Upper lobe of right lung (tissue), 1 donor: Measurements from ENCODE around the gene CDK3. TPM values are rescaled to one million over a fixed set of nuclear protein-coding genes. Genes with fewer than 3 reads are reported as not detected.

ENCODE experiments used
- ATAC-seq: fragments of 200-7000 bp; cut with Tn5 transposase; one replicate; pipeline ENCODE4 v1.9.1; 2020; ENCODE audit warnings: mild to moderate bottlenecking, moderate library complexity
- DNase-seq: peaks from one replicate; pipeline ENCODE4 v3.0.0-alpha.2; 2020
- H3K27ac ChIP-seq: fragments of 200-600 bp; one replicate; pipeline ENCODE4 v1.8.0; 2022
- H3K27me3 ChIP-seq: fragments of 200-600 bp; one replicate; pipeline ENCODE4 v1.8.0; 2022; ENCODE audit warnings: mild to moderate bottlenecking
- H3K36me3 ChIP-seq: fragments of 200-600 bp; one replicate; pipeline ENCODE4 v1.8.0; 2022
- H3K4me1 ChIP-seq: fragments of 200-600 bp; one replicate; pipeline ENCODE4 v1.8.0; 2022
- H3K4me3 ChIP-seq: fragments of 200-600 bp; one replicate; pipeline ENCODE4 v1.8.0; 2022; ENCODE audit warnings: mild to moderate bottlenecking
- H3K9me3 ChIP-seq: fragments of 200-600 bp; one replicate; pipeline ENCODE4 v1.8.0; 2022
- intact Hi-C: fragments of 100-400 bp; cut with DNase I; formaldehyde crosslinking; loops from one replicate; pipeline ENCODE4 v1.11.0; 2022
- total RNA-seq: library from RNA; stranded (reverse); fragmentation: NEBNext Ultra II Directional; extraction: Animal tissue kit (Norgen Biotek cat#: 25700); gene quantifications from one replicate; pipeline ENCODE4 v1.2.1, GENCODE V29; 2021
- TF ChIP-seq, protein P1 (sequence below): fragments of 200-600 bp; IDR thresholded peaks from one replicate; pipeline ENCODE4 v1.8.0; 2022; ENCODE audit warnings: antibody characterized with exemption
- donor health status: DM: no; HTN: yes; CAD: no; lungs with severe emphysema.

The CDK3 gene
- total RNA-seq, 1 donor from 2014 or later: 9.6 TPM

DNA sequence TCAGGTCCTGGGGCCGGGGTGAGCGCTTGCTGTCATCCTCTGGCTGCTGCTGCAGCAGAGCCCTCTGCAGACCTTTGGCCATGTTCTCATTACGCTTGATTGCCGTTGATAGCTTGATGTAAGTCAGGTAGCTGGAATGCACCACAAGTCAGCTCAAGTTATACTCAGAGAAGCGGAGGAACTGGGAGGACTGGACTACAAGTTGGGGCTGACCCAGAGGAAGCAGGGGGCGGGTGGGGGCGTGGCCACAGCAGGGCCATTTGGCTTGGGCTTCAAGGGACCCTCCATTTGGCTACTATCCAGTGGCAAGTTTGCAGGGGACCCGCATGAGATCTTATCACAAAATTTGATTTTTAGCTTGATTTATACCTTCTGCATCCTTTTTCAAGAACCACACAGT, 45.4 kb downstream of the CDK3 start:
- intact Hi-C loops: no loop called here
- H3K9me3 ChIP-seq: no peaks in the 10 kb centered on the region
- peaks cover 11% of the 10 kb centered on the region for H3K4me1 ChIP-seq
- DNase-seq: no peak
- H3K27ac ChIP-seq: no peak overlapping the region
- no peaks in the 10 kb centered on the region for H3K27me3 ChIP-seq
- ATAC-seq: no peak
- TF ChIP-seq, protein P1, sequence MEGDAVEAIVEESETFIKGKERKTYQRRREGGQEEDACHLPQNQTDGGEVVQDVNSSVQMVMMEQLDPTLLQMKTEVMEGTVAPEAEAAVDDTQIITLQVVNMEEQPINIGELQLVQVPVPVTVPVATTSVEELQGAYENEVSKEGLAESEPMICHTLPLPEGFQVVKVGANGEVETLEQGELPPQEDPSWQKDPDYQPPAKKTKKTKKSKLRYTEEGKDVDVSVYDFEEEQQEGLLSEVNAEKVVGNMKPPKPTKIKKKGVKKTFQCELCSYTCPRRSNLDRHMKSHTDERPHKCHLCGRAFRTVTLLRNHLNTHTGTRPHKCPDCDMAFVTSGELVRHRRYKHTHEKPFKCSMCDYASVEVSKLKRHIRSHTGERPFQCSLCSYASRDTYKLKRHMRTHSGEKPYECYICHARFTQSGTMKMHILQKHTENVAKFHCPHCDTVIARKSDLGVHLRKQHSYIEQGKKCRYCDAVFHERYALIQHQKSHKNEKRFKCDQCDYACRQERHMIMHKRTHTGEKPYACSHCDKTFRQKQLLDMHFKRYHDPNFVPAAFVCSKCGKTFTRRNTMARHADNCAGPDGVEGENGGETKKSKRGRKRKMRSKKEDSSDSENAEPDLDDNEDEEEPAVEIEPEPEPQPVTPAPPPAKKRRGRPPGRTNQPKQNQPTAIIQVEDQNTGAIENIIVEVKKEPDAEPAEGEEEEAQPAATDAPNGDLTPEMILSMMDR: no peak
- H3K36me3 ChIP-seq: peaks cover 100% of the 10 kb centered on the region
- no peak overlapping the region for H3K4me3 ChIP-seq

DNA sequence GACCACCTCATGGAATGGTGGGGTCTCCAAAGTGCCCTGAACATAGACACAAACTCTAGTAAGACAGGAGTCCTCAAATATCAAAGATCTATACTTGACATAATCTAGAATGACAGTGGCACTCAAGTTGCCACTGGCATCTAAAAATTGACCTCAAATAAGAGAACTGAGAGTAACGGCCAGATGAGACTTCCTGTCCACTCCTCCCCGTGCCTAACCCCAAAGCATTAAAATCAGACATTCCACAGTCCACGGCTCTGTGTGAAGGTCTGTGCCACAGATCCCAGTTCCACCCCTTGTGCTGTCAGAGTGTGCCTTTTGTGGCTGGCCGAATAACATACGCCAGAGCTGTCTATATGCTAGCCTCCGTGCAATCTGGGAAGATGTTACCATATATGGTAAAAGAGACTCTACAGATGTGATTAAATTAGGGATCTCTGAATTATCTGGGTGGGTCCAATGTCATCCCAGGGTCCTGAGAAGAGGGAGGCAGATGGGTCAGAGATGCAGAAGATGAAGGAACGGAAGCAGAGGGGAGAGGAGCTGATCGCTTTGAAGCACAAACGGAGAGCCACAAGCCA, 47.5 kb downstream of the CDK3 start:
- H3K27ac ChIP-seq: no peak overlapping the region
- no peaks in the 10 kb centered on the region for H3K27me3 ChIP-seq
- peaks cover 11% of the 10 kb centered on the region for H3K4me1 ChIP-seq
- TF ChIP-seq, protein P1: no peak
- intact Hi-C loops: no loop called here
- H3K9me3 ChIP-seq: no peaks in the 10 kb centered on the region
- DNase-seq (peak; percentile 19), ATAC-seq (no peak)
- no peak overlapping the region for H3K4me3 ChIP-seq
- H3K36me3 ChIP-seq: peaks cover 94% of the 10 kb centered on the region

DNA sequence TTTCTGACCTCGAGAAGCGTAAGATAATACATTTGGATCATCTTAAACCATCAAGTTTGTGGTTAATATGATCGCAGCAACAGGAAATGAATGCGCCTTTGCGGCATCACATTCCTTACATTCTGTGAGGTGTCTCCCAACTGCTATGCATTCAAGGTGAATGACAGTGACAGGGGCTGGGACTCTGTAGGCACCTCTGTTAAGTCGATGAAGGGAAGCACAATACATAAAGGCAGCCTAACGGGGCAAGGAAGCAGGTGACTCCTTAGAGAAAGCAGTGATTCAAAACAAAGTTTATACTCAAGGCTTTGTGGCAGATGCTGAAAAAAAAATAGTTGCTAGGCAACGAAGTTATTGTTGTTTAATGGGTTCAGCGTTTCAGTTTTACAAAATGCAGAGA, 48.1 kb downstream of the CDK3 start:
- no peak overlapping the region for H3K27ac ChIP-seq
- H3K36me3 ChIP-seq: peaks cover 94% of the 10 kb centered on the region
- TF ChIP-seq, protein P1: no peak
- intact Hi-C loops: no loop called here
- no peak overlapping the region for H3K4me3 ChIP-seq
- H3K4me1 ChIP-seq: peaks cover 12% of the 10 kb centered on the region
- ATAC-seq (no peak), DNase-seq (no peak)
- H3K9me3 ChIP-seq: no peaks in the 10 kb centered on the region
- no peaks in the 10 kb centered on the region for H3K27me3 ChIP-seq

DNA sequence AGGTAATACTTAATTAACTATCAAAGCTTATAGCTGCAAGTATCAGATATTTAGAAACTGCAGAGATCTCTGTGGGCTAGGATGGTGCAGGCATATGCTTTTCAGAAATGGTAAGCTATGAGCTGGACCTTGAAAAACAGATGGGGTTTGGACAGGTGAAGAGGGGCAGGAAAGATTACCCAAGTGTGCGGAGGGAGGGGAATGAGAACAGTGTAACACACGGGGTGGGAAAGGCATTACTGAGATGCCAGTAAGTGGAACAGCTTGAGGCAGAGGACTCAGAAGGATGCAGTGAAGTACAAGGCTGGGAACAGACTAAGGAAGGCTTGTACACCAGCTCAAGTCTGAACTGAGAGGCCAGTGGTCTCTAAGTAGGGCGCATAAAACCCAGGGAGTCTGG, 48.6 kb downstream of the CDK3 start:
- no peak overlapping the region for H3K4me3 ChIP-seq
- no peaks in the 10 kb centered on the region for H3K27me3 ChIP-seq
- H3K36me3 ChIP-seq: peaks cover 94% of the 10 kb centered on the region
- DNase-seq (no peak), ATAC-seq (peak; percentile 14)
- peaks cover 15% of the 10 kb centered on the region for H3K4me1 ChIP-seq
- H3K27ac ChIP-seq: peak overlapping the region; percentile 80
- intact Hi-C loops: no loop called here
- TF ChIP-seq, protein P1: no peak
- no peaks in the 10 kb centered on the region for H3K9me3 ChIP-seq

DNA sequence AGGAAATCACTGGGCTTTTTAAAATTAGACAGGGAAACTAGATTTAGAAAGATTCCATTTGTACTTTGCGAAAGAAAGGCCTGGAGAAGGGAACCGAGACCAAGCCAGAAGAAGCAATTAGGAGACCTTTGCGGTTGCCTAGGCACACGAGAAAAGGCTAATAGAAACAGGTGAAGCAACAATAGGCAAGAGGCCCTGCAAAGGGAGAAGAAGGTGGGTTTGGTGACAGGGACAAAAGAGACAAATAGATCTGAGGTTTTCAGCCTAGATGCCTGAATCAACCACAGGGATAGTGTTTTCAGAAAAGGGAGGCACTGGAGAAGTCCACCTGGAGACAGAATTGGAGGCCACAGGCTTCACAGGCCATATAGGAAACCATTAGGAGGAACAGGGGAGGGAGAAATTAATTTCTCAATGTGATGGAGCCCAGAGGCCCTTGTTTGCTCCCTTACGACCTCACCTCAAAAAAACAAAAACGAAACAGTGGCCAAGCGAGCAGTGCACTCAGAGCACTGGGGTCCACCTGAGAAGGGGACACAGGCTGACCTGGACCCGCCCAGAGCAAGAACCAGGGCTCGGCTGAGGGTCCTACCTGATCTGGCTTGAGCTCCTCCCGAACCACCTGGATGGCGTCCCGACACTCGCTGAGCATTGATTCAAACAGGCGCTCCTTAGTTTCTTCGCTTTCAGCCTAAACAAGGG, 49.3 kb downstream of the CDK3 start:
- ATAC-seq (no peak), DNase-seq (no peak)
- Histone ChIP-seq H3K4me3 (no peak overlapping the region), H3K27me3 (no peaks in the 10 kb centered on the region), H3K36me3 (peaks cover 94% of the 10 kb centered on the region), H3K9me3 (no peaks in the 10 kb centered on the region), H3K4me1 (peaks cover 20% of the 10 kb centered on the region), H3K27ac (peak overlapping the region; percentile 80)
- TF ChIP-seq, protein P1: no peak
- intact Hi-C loops: no loop called here
